Epithelial cell of proximal tubule (primary cell): Measurements from ENCODE around the gene RAB3IP. TPM values are rescaled to one million over a fixed set of nuclear protein-coding genes. Genes with fewer than 3 reads are reported as not detected.

ENCODE experiments used
- DNase-seq: peaks from one replicate; pipeline ENCODE4 v3.0.0-alpha.2; 2011; ENCODE audit warnings: low read depth
- H3K4me3 ChIP-seq: 2 replicates; pipeline ENCODE4 v1.5.1; 2011; ENCODE audit warnings: low read depth, mild to moderate bottlenecking, low read length
- total RNA-seq: library from RNA; depleted of rRNA; stranded (reverse); fragments of >200 nt; gene quantifications from 2 replicates; pipeline ENCODE4 v1.2.3, GENCODE V29; 2015
- TF ChIP-seq, protein P1 (sequence below): conservative IDR thresholded peaks from 2 replicates; pipeline ENCODE4 v1.5.1; 2012; ENCODE audit warnings: low read depth, mild to moderate bottlenecking, low read length

The RAB3IP gene
- total RNA-seq, 1 donor from 2014 or later, result 62.6 TPM

- TF ChIP-seq, protein P1, sequence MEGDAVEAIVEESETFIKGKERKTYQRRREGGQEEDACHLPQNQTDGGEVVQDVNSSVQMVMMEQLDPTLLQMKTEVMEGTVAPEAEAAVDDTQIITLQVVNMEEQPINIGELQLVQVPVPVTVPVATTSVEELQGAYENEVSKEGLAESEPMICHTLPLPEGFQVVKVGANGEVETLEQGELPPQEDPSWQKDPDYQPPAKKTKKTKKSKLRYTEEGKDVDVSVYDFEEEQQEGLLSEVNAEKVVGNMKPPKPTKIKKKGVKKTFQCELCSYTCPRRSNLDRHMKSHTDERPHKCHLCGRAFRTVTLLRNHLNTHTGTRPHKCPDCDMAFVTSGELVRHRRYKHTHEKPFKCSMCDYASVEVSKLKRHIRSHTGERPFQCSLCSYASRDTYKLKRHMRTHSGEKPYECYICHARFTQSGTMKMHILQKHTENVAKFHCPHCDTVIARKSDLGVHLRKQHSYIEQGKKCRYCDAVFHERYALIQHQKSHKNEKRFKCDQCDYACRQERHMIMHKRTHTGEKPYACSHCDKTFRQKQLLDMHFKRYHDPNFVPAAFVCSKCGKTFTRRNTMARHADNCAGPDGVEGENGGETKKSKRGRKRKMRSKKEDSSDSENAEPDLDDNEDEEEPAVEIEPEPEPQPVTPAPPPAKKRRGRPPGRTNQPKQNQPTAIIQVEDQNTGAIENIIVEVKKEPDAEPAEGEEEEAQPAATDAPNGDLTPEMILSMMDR, result no peak
- no peak overlapping the region for H3K4me3 ChIP-seq
- no peak for DNase-seq
Measured at GRCh38 chr12:69821456-69822159, 82.9 kb downstream of the RAB3IP start.

GRCh38 chr12:69822201-69822860 is 83.7 kb downstream of the RAB3IP start:
- no peak overlapping the region for H3K4me3 ChIP-seq
- TF ChIP-seq, protein P1, result no peak
- no peak for DNase-seq

GRCh38 chr12:69824028-69824427 is 85.4 kb downstream of the RAB3IP start:
- no peak for DNase-seq
- TF ChIP-seq, protein P1, result no peak
- H3K4me3 ChIP-seq, result no peak overlapping the region

DNA sequence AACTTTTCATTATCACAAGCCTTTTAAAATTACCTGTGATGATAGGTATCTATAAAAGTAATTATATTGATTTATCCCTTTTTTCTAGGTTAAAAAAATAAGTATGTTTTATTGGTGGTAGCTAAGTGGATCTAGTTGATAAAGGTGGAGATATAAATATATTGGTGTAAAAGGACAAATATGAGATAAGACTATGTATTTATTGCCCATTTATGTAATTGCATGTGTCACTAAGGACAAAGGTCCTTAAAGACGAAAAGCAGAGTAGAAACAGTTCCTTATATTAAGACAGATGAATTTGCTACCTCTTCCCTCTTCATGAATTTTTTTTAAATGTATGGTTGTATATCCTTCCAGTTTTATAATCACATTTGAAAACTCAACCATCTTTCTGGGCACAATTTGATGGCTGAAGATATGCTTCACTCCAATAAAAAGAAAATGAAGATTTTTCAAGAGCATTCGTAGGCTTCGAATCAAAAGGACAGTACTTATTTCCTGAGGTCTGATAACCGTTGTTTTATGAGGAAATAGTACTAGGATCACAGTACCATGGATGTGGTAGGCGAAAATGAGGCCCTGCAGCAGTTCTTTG is 86.4 kb downstream of the RAB3IP start, which contains the start of gene MYRFL:
Gene MYRFL, plus strand, starts transcription at position 262 of the 595 bp plus-strand sequence. Its CDS starts 291 bp downstream, at position 553.
- H3K4me3 ChIP-seq, result no peak within 1 kb of the TSS
- TF ChIP-seq, protein P1, result no peak
- no peak for DNase-seq

GRCh38 chr12:69828897-69829296 is 90.2 kb downstream of the RAB3IP start:
- no peak for DNase-seq
- H3K4me3 ChIP-seq, result no peak overlapping the region
- TF ChIP-seq, protein P1, result no peak

GRCh38 chr12:69833696-69834095 is 95.0 kb downstream of the RAB3IP start:
- no peak for DNase-seq
- TF ChIP-seq, protein P1, result no peak
- H3K4me3 ChIP-seq, result no peak overlapping the region
